HG03108 (cell line): Measurements from ENCODE around the gene PRAMEF18.
"Not testable (repeated sequence)": the region's sequence is repeated elsewhere in the genome, so short reads cannot be mapped to it uniquely, and the experiment has no call there.

Source experiments
- ATAC-seq: cut with Tn5 transposase; IDR thresholded peaks from one replicate; pipeline ENCODE4 v1.9.1; 2021; ENCODE audit warnings: moderate library complexity; ENCODE audit not compliant: unreplicated experiment

PRAMEF18 gene

GRCh38 chr1:13208712-13209111 is 17.2 kb downstream of the PRAMEF18 start:
- not testable (repeated sequence) for ATAC-seq

GRCh38 chr1:13201309-13201708 is 24.6 kb downstream of the PRAMEF18 start, which contains the start of gene PRAMEF13:
Gene PRAMEF13, minus strand, starts transcription at chr1:13201409. Its CDS starts 1,820 bp downstream, at chr1:13199589.
- not testable (repeated sequence) for ATAC-seq
